GM19238 (cell line): ENCODE data around the gene ERLEC1.
"Not testable (repeated sequence)": the region's sequence is repeated elsewhere in the genome, so short reads cannot be mapped to it uniquely, and the experiment has no call there.

Source experiments
- DNase-seq: peaks from one replicate; pipeline ENCODE4 v3.0.0; 2011; ENCODE audit warnings: low spot score; ENCODE audit not compliant: insufficient read length

Gene ERLEC1, protein sequence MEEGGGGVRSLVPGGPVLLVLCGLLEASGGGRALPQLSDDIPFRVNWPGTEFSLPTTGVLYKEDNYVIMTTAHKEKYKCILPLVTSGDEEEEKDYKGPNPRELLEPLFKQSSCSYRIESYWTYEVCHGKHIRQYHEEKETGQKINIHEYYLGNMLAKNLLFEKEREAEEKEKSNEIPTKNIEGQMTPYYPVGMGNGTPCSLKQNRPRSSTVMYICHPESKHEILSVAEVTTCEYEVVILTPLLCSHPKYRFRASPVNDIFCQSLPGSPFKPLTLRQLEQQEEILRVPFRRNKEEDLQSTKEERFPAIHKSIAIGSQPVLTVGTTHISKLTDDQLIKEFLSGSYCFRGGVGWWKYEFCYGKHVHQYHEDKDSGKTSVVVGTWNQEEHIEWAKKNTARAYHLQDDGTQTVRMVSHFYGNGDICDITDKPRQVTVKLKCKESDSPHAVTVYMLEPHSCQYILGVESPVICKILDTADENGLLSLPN

DNA sequence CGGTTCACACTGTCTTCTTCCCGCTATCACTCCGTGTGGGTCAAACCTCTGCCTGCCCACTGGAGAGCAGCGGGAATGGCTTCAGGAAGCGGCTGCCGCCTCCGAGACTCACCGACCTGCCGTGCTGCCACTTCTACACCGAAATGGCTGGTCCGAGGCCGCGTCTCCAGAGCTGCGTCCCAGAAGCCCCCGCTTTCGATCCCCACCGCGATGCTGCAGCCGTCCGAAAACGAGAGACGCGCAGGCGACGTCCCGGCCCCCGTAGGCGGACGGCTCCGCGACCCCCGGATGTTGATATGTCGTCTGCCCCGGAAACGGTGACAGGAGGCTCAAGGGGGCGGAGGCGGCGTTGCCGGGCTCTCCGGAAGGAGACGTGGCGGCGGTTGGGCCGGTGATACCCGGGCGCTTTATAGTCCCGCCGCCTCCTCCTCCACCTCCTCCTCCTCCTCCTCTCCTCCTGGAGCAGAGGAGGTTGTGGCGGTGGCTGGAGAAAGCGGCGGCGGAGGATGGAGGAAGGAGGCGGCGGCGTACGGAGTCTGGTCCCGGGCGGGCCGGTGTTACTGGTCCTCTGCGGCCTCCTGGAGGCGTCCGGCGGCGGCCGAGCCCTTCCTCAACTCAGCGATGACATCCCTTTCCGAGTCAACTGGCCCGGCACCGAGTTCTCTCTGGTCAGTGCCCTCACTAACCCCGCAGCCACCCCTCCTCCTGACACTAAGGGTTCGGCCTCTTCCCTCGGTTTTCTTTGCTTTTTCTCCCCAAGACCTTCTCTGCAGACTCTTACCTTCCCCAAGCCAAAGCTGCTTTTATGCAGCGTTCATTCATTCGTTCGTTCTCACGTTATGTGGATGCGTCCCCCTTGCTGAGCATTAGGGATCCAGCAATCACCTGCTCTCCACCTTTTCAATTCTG lies at the start of gene ERLEC1, which contains the start of gene ASB3:
TSS of gene ERLEC1 (plus strand) at position 340 of the 909 bp plus-strand sequence. CDS start at position 507, 167 bp downstream.
TSS of gene ASB3 (minus strand) at position 249 of the 909 bp plus-strand sequence. CDS start 21,381 bp downstream, outside the sequence.
- peak; percentile 80 for DNase-seq

DNA sequence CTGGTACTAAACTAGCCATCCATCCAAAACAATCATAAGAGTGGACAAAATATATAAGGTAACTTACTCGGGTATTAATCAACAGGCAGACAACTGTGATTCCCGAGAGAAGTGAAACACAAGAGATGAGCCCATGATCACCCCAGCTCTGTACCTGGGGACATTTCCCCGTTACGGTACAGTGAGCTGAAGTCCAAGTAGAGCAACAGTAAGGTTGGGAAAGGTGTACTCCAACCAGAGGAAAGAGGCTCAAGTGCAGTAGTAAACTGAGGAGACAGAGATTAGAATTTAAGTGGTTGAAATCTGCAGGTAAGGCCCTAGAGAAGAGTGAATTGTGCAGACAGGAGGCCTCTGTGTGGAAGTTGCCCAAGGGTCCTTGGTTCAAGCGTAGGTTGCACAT lies 49.8 kb upstream of the ERLEC1 start:
- DNase-seq, result no peak

DNA sequence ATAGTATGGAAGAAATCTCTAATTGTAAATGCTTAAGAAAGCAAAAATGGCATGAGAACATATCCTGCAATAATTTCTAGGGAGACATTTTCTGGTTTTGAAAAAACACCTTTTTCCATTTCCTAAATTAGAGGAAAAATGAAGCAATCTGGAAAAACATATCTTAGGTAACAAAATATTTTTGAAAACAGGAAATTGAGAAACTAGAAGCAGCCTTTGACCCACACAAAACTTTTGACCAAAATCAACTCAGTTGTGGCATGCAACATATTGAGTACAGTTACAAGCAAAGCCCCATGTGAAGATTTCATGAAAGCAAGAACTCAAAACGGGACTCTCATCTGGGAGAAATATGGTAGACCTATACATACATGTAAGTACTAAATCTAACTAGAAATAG lies 47.8 kb upstream of the ERLEC1 start:
- DNase-seq, result no peak

DNA sequence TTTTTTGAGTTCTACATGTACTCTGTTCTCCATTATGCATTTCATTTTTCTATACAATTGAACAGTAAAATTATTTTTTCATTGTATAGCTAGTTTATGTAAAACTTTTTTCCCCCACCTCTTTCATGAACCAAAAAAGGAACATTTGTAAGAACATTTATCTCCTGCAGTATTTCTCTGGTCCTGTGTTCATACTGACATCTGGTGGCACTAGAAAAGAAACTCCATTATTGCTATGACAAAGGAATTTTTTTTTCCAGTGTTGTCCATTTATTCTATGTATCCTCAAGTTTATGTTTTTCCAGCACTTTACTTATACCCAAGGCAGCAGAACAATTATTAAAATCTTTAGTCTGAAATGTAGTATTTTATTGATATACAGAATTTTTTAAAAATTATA lies 46.7 kb upstream of the ERLEC1 start:
- no peak for DNase-seq

DNA sequence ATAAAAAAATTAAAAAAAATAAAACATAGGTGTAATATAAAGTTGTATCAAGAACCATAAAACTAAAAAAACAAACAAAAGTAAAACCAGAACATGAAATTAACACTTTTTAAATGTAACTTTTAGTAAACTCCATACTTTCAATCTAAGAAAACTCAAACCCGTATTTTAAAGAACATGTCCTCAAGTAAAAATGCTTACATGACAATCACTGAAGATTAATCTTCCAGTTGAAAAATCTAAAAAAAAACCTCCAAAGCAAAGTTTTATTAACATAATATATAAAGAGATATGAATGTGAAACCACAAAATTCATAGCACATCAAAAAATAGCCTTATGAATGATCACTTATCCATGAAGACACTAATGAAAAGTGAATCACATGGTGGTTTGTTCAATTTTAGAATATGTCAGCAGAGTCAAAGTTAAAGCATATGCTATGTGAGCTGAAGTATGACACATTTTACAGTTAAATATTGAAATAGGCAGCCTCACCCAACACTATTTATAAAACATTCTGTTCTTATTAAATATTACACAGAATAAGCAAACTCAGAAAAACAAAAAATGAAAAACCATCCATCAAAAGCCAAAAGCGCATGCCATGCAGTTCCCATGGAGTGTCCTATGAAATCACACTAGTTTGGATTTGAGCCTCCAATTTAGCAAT lies 42.3 kb upstream of the ERLEC1 start:
- no peak for DNase-seq

- no peak for DNase-seq
Measured at GRCh38 chr2:53750041-53750768, 36.6 kb upstream of the ERLEC1 start.

GRCh38 chr2:53751728-53752127 lies 35.1 kb upstream of the ERLEC1 start:
- DNase-seq, result no peak

- no peak for DNase-seq
Measured at GRCh38 chr2:53752385-53752784, 34.5 kb upstream of the ERLEC1 start.

DNA sequence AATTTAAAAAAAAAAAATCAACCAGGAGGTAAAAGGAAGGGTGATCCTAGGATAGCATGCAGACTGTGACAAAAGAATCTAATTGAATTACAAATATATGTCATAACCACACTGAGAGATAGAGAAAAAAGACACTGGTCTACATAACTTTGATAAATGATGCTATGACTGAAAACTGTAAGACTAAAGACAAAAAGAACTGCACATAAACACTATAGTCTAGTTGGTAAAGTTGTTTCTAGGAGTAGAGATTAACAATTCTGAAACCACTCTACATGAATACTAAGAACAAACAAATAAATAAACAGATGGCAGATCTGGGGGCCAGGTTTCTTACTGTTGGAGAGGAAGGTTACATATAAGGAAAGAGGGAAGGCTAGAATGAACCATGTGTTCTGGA lies 33.8 kb upstream of the ERLEC1 start:
- no peak for DNase-seq

GRCh38 chr2:53755121-53755520 lies 31.7 kb upstream of the ERLEC1 start:
- DNase-seq, result no peak

- DNase-seq, result no peak
Measured at GRCh38 chr2:53756644-53757043, 30.2 kb upstream of the ERLEC1 start.

- not testable (repeated sequence) for DNase-seq
Measured at GRCh38 chr2:53757206-53757605, 29.6 kb upstream of the ERLEC1 start.

DNA sequence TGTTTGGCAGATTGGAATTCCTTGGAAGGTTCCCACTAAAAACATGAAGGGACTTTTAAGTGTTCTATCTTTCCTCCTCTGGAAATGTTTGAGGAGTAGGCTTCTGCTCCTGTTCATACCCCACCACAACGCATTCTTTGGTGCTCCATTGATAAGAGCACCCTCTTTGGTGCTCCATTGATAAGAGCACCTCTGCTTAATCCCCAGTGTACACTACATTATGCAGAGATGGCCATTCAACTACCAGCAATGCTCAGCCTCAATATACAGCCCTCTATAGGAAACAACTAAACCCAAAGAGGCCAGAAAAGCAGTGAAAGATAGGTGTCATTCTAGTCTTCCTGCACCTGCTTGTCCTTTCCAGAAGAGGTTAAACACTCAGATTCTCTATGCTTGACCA lies 21.1 kb upstream of the ERLEC1 start:
- no peak for DNase-seq

DNA sequence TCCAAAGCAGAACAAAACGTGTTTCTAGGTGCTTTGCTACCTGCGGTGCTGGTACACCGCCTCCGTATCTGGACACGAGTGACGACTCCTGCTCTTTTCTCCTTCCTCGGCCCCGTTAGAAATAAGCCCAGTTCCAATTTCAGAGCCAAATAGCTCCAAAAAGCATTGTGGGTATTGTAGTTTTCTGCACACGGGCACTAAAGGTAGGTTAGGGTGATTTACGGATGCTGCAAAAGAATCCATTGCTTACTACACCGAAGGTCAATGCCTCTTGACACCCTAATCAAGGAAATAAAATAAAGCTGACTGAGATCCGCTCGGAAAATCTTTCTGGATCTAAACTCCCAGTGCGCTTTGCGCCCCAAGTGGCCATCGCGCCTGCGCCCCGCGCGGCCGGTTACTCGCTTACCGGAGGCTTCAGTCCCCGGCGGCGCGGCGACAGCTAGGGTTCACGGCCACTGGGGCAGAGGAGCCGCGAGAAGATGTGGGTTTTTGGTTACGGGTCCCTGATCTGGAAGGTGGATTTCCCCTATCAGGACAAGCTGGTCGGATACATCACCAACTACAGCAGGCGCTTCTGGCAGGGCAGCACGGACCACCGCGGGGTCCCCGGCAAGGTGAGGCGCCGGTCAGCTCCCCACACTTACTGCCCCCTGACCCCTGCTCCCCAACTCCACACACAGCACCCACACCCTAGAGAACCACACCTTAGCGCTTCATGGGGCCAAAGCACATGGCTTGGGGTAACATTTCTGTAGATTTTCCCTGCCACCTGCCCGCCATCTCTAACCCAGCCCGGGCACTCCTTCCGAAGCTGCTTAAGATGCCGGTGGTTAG lies 19.2 kb upstream of the ERLEC1 start, which contains the start of gene CHAC2:
TSS of gene CHAC2 (plus strand) at position 400 of the 837 bp plus-strand sequence. CDS start at position 483, 83 bp downstream.
- DNase-seq, result peak; percentile 72

- DNase-seq, result no peak
Measured at GRCh38 chr2:53768242-53768542, 18.7 kb upstream of the ERLEC1 start.

GRCh38 chr2:53769318-53769945 lies 17.4 kb upstream of the ERLEC1 start:
- no peak for DNase-seq

DNA sequence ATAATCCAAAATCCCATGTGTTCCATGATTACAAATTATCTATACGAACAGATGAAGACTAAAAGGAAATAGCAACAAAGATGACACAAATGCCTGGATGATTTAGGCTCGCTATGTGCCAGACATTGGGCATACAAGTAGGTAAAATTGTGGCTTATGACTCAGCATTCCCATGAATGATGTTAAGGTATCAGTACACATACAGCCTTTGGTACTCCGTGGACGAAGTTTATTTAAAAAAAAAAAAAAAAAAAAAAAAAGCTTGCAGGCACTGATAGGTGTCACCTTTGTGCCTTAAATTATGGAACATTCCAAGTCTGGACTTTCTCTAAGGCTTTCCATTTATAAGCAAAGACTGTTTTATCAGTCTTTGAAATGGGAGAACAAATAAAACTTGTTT lies 16.6 kb upstream of the ERLEC1 start:
- no peak for DNase-seq

DNA sequence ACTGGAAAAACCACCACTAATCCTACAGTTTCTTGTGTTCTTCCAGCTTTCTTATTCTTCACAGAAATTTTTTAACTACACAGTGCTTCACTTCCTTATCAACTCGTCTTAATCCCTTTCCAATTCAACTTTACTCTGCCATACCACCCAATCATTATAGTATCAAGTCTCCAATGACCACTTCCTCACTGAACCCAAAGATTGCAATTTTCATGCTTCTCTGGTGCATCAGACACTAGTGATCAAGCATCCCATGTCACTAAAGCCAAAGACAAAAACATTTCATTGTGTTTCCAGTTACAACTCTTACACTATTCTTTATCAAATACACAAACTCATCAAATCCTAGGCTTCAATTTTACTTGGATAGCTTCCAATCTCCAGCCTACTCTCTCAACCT lies 9.7 kb upstream of the ERLEC1 start:
- no peak for DNase-seq

- no peak for DNase-seq
Measured at GRCh38 chr2:53778536-53779162, 8.2 kb upstream of the ERLEC1 start.
